OCI-LY1 (cell line): Measurements from ENCODE around the gene TUBG2.
"Not testable (repeated sequence)": the region's sequence is repeated elsewhere in the genome, so short reads cannot be mapped to it uniquely, and the experiment has no call there.

Experiments
- CTCF ChIP-seq: fragments of 200-600 bp; sonication (generic), shearing (Covaris generic); IDR thresholded peaks from 2 replicates; pipeline ENCODE4 v1.5.1; 2017; ENCODE audit warnings: mild to moderate bottlenecking, antibody characterized with exemption, low read length, moderate library complexity, mixed read lengths
- EZH2 ChIP-seq: fragments of 200-600 bp; sonication (generic), shearing (Covaris generic); IDR thresholded peaks from 2 replicates; pipeline ENCODE4 v1.8.0; 2017; ENCODE audit warnings: borderline replicate concordance, mixed run types, mild to moderate bottlenecking, antibody characterized with exemption, low read length, moderate library complexity, mixed read lengths

DNA sequence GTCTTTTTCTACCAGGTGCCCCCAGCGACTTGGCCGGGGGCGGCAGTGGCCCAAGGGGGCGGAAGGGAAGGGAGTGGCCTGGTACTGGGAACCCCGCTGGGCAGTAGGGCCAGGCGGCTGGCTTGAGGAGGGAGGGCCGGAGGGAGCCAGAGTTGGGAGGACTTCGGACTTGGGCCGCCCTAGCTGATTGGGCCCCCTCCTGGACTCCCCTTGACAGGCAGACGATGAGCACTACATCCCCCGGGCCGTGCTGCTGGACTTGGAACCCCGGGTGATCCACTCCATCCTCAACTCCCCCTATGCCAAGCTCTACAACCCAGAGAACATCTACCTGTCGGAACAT, 819 bp downstream of the TUBG2 start:
- not testable (repeated sequence) for TF ChIP-seq EZH2, CTCF
